Anterior cingulate cortex (tissue), 58 donors: ENCODE results near the gene RPSA.
"Not testable (repeated sequence)": the region's sequence is repeated elsewhere in the genome, so short reads cannot be mapped to it uniquely, and the experiment has no call there.

Source experiments
- DNase-seq, 58 donors: peaks; one replicate each; lab custom pipeline; 2025; lab: John Stamatoyannopoulos, UW

The RPSA gene

GRCh38 chr3:39418556-39419225, 12.2 kb downstream of the RPSA start:
- DNase-seq, result not testable (repeated sequence)

- DNase-seq, result no peak
Observed at GRCh38 chr3:39419742-39420315, 13.3 kb downstream of the RPSA start.

- no peak for DNase-seq
Observed at GRCh38 chr3:39420543-39420942, 14.0 kb downstream of the RPSA start.

GRCh38 chr3:39423436-39423970, 17.0 kb downstream of the RPSA start:
- no peak for DNase-seq

- DNase-seq, result no peak
Observed at GRCh38 chr3:39426312-39426711, 19.8 kb downstream of the RPSA start.

- DNase-seq, result no peak
Observed at GRCh38 chr3:39427506-39427905, 21.0 kb downstream of the RPSA start.

GRCh38 chr3:39428745-39429201, 22.3 kb downstream of the RPSA start:
- DNase-seq, result peak in 1 of 58 donors; percentile 27

- DNase-seq, result no peak
Observed at GRCh38 chr3:39429466-39429865, 22.9 kb downstream of the RPSA start.

GRCh38 chr3:39432342-39432741, 25.8 kb downstream of the RPSA start:
- no peak for DNase-seq

GRCh38 chr3:39433642-39434041, 27.1 kb downstream of the RPSA start:
- DNase-seq, result no peak

- no peak for DNase-seq
Observed at GRCh38 chr3:39434574-39434973, 28.1 kb downstream of the RPSA start.

GRCh38 chr3:39435006-39435748, 28.7 kb downstream of the RPSA start:
- no peak for DNase-seq

- no peak for DNase-seq
Observed at GRCh38 chr3:39438880-39439279, 32.4 kb downstream of the RPSA start.

- no peak for DNase-seq
Observed at GRCh38 chr3:39440316-39440715, 33.8 kb downstream of the RPSA start.

- DNase-seq, result no peak
Observed at GRCh38 chr3:39443530-39443929, 37.0 kb downstream of the RPSA start.

GRCh38 chr3:39445927-39446326, 39.4 kb downstream of the RPSA start:
- no peak for DNase-seq

- peak in 2 of 58 donors; percentile 3 to 50 for DNase-seq
Observed at GRCh38 chr3:39446444-39446843, 39.9 kb downstream of the RPSA start.

- DNase-seq, result peak in 50 of 58 donors; percentile 6 to 87 (median 54)
Observed at GRCh38 chr3:39447637-39448483, 41.3 kb downstream of the RPSA start.

- DNase-seq, result no peak
Observed at GRCh38 chr3:39448506-39449233, 42.1 kb downstream of the RPSA start.

GRCh38 chr3:39449796-39450195, 43.3 kb downstream of the RPSA start:
- no peak for DNase-seq
